ENCODE data around the gene ZNF232. TPM values are rescaled to one million over a fixed set of nuclear protein-coding genes. Genes with fewer than 3 reads are reported as not detected.
"Not testable (repeated sequence)": the region's sequence is repeated elsewhere in the genome, so short reads cannot be mapped to it uniquely, and the experiment has no call there.

The ZNF232 gene
- total RNA-seq, result 8.0 and 8.3 TPM in 2 replicates

DNA sequence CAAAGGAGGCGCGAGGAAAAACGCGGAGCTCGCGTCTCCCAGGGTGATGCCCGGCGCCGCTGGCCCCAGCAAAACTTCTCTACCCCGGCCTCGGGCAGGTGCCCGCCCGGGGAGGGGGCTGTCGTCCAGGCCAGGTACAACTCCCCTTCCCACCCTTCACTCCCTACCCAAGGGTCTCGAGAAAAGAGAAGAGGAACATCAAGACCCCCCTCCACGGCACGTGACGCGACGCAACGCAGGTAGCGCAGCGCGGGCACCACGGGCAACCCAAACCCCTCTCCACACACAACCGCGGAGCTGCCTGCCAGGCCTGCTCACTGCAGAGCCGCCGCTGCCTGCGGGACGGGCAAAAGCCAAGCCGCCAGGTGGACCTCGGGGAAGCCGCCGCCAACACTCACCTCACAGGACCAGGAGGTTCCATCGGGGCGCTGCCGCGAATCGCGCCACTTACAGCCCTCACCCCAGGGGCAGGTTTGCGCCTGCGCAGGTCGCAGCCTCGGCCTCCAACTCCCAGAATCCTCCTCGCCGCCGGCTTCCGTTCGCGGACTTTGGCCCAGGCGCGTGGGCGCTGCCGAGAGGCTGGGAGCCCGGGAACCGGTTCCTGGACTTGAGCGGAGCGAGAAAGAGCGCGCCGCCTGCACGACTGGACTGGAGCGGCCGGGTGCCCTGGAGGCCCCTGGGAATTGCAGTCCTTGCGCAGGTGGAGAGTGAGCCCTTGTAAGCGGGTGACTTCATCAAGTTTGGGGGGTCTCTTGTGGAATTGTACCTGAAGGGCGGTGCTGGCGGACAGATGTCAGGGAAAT lies at the start of gene ZNF232:
Gene ZNF232, minus strand, starts transcription at position 477 of the 803 bp plus-strand sequence. Its CDS starts 56 bp downstream, at position 421.
- TF ChIP-seq, protein P1, sequence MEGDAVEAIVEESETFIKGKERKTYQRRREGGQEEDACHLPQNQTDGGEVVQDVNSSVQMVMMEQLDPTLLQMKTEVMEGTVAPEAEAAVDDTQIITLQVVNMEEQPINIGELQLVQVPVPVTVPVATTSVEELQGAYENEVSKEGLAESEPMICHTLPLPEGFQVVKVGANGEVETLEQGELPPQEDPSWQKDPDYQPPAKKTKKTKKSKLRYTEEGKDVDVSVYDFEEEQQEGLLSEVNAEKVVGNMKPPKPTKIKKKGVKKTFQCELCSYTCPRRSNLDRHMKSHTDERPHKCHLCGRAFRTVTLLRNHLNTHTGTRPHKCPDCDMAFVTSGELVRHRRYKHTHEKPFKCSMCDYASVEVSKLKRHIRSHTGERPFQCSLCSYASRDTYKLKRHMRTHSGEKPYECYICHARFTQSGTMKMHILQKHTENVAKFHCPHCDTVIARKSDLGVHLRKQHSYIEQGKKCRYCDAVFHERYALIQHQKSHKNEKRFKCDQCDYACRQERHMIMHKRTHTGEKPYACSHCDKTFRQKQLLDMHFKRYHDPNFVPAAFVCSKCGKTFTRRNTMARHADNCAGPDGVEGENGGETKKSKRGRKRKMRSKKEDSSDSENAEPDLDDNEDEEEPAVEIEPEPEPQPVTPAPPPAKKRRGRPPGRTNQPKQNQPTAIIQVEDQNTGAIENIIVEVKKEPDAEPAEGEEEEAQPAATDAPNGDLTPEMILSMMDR (IDR thresholded peaks at IDR 0.05; ENCODE audit: extremely low read depth, low read depth, low read length), result no peak
- peak; percentile 99 for DNase-seq (ENCODE audit: insufficient read length, low spot score, missing footprints)
- Histone ChIP-seq H3K27ac (ENCODE audit: low read depth, low read length) (peak within 1 kb of the TSS; percentile 33), H4K20me1 (ENCODE audit: insufficient read depth, low read length) (no peaks in the 10 kb centered on the region), H3K4me1 (ENCODE audit: insufficient read depth, low read length) (peaks cover 11% of the 10 kb centered on the region), H3K27me3 (ENCODE audit: insufficient read depth, low read length) (peaks cover 13% of the 10 kb centered on the region), H3K4me3 (ENCODE audit: insufficient read depth, low read length) (peak within 1 kb of the TSS; percentile 97), H3K36me3 (ENCODE audit: insufficient read depth, low read length) (peaks cover 17% of the 10 kb centered on the region), H3K9me3 (ENCODE audit: low read depth, low read length) (no peaks in the 10 kb centered on the region), H2AFZ (ENCODE audit: low read length) (peak within 1 kb of the TSS; percentile 99), H3K79me2 (ENCODE audit: insufficient read depth, low read length) (no peaks in the 10 kb centered on the region), H3K4me2 (ENCODE audit: insufficient read depth, low read length) (peak within 1 kb of the TSS; percentile 97)

DNA sequence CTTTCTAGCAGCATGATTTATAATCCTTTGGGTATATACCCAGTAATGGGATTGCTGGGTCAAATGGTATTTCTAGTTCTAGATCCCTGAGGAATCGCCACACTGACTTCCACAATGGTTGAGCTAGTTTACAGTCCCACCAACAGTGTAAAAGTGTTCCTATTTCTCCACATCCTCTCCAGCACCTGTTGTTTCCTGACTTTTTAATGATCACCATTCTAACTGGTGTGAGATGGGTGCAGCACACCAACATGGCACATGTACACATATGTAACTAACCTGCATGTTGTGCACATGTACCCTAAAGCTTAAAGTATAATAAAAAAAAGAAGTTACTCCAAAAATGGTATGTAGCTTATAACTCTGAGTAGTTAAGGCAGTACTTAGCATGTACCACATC lies 49.0 kb upstream of the ZNF232 start:
- H3K4me3 ChIP-seq (ENCODE audit: insufficient read depth, low read length); H3K79me2 ChIP-seq (ENCODE audit: insufficient read depth, low read length); H3K4me1 ChIP-seq (ENCODE audit: insufficient read depth, low read length); H3K27ac ChIP-seq (ENCODE audit: low read depth, low read length); H3K4me2 ChIP-seq (ENCODE audit: insufficient read depth, low read length); H3K36me3 ChIP-seq (ENCODE audit: insufficient read depth, low read length); H4K20me1 ChIP-seq (ENCODE audit: insufficient read depth, low read length); H2AFZ ChIP-seq (ENCODE audit: low read length); H3K27me3 ChIP-seq (ENCODE audit: insufficient read depth, low read length); DNase-seq (ENCODE audit: insufficient read length, low spot score, missing footprints); H3K9me3 ChIP-seq (ENCODE audit: low read depth, low read length): not testable (repeated sequence)

DNA sequence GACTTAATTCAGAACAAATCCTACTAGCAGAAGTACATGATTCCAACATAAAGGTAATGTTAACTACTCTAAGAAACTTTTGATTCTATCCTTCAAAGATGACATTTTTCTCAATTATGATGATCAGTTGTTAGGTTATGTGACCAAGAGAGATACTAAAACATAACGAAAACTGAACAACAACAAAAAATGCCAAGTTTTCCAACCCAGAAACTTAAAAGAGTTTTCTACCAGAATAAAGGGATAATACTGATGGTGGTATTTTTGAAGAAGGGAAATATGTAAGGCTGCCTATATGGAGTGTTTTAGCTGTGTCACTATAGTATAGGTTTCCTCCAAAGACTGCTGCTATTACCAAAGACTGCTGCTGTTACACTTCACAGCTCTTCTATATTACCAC lies 34.4 kb upstream of the ZNF232 start:
- DNase-seq (ENCODE audit: insufficient read length, low spot score, missing footprints); H3K4me2 ChIP-seq (ENCODE audit: insufficient read depth, low read length); H3K27me3 ChIP-seq (ENCODE audit: insufficient read depth, low read length); H4K20me1 ChIP-seq (ENCODE audit: insufficient read depth, low read length); H3K4me1 ChIP-seq (ENCODE audit: insufficient read depth, low read length); H2AFZ ChIP-seq (ENCODE audit: low read length); H3K9me3 ChIP-seq (ENCODE audit: low read depth, low read length); H3K4me3 ChIP-seq (ENCODE audit: insufficient read depth, low read length); H3K79me2 ChIP-seq (ENCODE audit: insufficient read depth, low read length); H3K36me3 ChIP-seq (ENCODE audit: insufficient read depth, low read length); H3K27ac ChIP-seq (ENCODE audit: low read depth, low read length): not testable (repeated sequence)

DNA sequence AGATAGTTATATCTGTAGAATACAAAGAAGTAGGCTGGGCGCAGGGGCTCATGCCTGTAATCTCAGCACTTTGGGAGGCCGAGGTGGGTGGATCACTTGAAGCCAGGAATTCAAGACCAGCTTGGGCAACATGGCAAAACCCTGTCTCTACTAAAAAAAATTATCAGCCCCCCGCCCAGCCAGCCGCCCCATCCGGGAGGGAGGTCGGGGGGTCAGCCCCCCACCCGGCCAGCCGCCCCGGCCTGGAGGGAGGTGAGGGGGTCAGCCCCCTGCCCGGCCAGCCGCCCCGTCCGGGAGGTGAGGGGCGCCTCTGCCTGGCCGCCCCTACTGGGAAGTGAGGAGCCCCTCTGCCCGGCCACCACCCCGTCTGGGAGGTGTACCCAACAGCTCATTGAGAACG lies 31.2 kb upstream of the ZNF232 start:
- not testable (repeated sequence) for H3K27me3 ChIP-seq (ENCODE audit: insufficient read depth, low read length); H3K36me3 ChIP-seq (ENCODE audit: insufficient read depth, low read length); H3K79me2 ChIP-seq (ENCODE audit: insufficient read depth, low read length); H3K27ac ChIP-seq (ENCODE audit: low read depth, low read length); H3K4me1 ChIP-seq (ENCODE audit: insufficient read depth, low read length); H4K20me1 ChIP-seq (ENCODE audit: insufficient read depth, low read length); H3K4me3 ChIP-seq (ENCODE audit: insufficient read depth, low read length); H3K4me2 ChIP-seq (ENCODE audit: insufficient read depth, low read length); DNase-seq (ENCODE audit: insufficient read length, low spot score, missing footprints); H2AFZ ChIP-seq (ENCODE audit: low read length); H3K9me3 ChIP-seq (ENCODE audit: low read depth, low read length)

DNA sequence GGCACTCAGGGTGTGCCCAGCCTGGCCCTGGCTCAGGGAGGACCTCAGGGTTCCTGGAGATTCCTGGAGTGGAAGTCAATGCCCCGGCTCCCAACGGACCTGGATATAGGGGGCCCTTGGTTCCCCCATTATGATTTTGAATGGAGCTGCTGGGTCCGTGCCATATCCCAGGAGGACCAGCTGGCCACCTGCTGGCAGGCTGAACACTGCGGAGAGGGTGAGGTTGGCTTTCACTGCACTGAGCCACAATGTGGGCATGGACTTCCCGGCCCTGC lies 27.7 kb upstream of the ZNF232 start:
- Histone ChIP-seq H3K36me3 (ENCODE audit: insufficient read depth, low read length) (no peaks in the 10 kb centered on the region), H3K4me1 (ENCODE audit: insufficient read depth, low read length) (no peaks in the 10 kb centered on the region), H2AFZ (ENCODE audit: low read length) (no peak overlapping the region), H3K9me3 (ENCODE audit: low read depth, low read length) (no peaks in the 10 kb centered on the region), H4K20me1 (ENCODE audit: insufficient read depth, low read length) (no peaks in the 10 kb centered on the region), H3K79me2 (ENCODE audit: insufficient read depth, low read length) (no peaks in the 10 kb centered on the region), H3K4me3 (ENCODE audit: insufficient read depth, low read length) (no peak overlapping the region), H3K4me2 (ENCODE audit: insufficient read depth, low read length) (no peak overlapping the region), H3K27me3 (ENCODE audit: insufficient read depth, low read length) (no peaks in the 10 kb centered on the region), H3K27ac (ENCODE audit: low read depth, low read length) (no peak overlapping the region)
- TF ChIP-seq, protein P1 (IDR thresholded peaks at IDR 0.05; ENCODE audit: extremely low read depth, low read depth, low read length), result no peak
- no peak for DNase-seq (ENCODE audit: insufficient read length, low spot score, missing footprints)

Measured in osteoblast (primary cell).